KOPT-K1 (cell line): ENCODE results near the gene KCTD8.

Experiments used
- H3K27ac ChIP-seq: fragments of 200-600 bp; sonication (generic); 2 replicates; pipeline ENCODE4 v1.5.1; 2016; ENCODE audit warnings: antibody characterized with exemption, mild to moderate bottlenecking, low read depth, low read length; ENCODE audit not compliant: poor library complexity, severe bottlenecking
- H3K36me3 ChIP-seq: fragments of 200-600 bp; sonication (generic); 2 replicates; pipeline ENCODE4 v1.5.1; 2017; ENCODE audit warnings: antibody characterized with exemption, mild to moderate bottlenecking, low read length, moderate library complexity; ENCODE audit not compliant: insufficient read depth
- H3K9me3 ChIP-seq: fragments of 200-600 bp; sonication (generic); 2 replicates; pipeline ENCODE4 v1.5.1; 2017; ENCODE audit warnings: antibody characterized with exemption, low read length, mild to moderate bottlenecking; ENCODE audit not compliant: insufficient read depth, poor library complexity, severe bottlenecking

Gene KCTD8

DNA sequence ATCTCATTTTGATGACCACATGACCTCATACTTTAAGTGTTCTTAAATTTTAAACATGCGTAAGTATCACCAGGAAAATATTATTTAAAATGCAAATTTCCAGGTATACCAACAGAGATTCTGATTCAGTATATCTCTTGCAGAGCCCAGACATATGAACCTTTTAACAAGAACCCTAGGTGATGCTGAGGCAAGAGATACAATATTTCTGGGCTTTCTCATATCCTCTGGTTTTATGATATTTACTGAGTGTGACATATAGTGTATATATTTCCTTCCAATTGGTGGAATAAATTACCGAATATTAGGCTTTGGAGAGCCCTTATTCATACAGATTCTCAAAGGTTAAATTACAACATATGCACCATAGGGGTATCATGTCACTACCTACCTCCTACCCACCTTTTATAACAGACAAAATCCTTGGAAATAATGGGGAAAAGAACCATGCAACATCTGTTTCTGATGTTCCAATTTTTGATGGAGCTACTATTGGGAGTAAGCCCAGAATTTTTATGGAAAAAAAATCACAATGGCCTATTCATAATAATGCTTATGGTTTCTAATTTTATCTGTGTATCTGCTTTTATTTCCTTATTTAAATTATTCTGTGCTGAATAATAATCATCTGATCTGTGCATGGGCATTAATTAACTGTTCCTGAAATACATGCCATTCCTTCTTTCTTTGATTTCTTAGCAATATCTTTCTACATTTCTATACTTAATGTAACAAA is 27.1 kb downstream of the KCTD8 start:
- Histone ChIP-seq H3K36me3 (no peaks in the 10 kb centered on the region), H3K27ac (no peak overlapping the region), H3K9me3 (no peaks in the 10 kb centered on the region)

DNA sequence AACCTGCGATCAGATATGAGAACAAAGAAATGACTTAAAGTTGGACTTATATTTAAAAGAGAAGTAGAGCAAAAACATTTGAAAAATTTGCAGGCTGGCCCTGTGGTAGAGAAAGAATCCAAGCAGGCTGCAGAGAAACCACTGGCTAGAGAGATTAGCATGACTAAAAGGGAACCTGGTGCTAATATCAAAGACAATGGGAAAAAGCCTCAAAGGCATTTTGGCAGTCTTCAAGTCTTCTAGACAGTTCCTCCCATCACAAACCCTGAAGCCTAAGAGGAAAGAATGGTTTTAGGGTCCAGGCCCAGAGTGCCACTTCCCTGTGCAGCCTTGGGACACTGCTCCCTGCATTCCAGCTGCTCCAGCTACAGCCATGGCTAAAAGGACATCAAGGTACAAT is 33.4 kb downstream of the KCTD8 start:
- Histone ChIP-seq H3K27ac (no peak overlapping the region), H3K9me3 (no peaks in the 10 kb centered on the region)

DNA sequence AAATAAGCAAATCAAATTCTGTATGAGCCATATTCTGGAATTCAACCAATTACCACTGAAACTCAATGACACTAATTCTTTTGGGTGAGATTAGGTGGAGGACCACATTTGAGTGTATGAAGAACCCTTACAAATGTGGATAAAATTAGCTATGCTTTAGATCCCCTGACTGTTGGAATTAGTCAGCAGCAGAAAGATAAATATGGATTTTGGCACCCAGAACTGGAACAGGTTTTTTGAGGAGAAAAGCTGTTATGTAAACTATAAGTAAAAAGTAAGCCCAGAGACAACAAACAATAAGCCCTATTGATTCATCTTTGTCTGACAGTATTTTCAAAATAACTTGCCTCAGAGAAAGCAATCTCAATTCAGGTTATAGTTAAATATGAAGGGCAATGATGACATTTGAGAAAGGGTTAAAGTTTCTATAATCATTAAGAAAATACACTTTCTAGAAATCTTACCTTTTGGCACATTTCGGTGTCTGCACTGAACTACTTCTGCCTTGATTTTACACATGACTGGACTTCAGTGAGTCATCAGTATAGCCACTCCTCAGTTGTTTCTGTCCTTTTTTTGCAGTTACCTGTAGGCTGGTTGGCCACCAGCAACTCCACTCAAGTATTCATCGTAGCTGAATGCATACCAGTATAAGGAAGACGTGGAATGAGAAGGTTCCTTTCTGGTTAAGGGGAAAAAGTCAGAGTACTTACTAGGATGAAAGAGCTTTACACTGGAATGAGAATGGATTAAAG is 80.0 kb downstream of the KCTD8 start:
- Histone ChIP-seq H3K9me3 (no peaks in the 10 kb centered on the region), H3K27ac (no peak overlapping the region), H3K36me3 (no peaks in the 10 kb centered on the region)

More for the DNA sequence above, 33.4 kb downstream of the KCTD8 start:
- no peaks in the 10 kb centered on the region for H3K36me3 ChIP-seq

DNA sequence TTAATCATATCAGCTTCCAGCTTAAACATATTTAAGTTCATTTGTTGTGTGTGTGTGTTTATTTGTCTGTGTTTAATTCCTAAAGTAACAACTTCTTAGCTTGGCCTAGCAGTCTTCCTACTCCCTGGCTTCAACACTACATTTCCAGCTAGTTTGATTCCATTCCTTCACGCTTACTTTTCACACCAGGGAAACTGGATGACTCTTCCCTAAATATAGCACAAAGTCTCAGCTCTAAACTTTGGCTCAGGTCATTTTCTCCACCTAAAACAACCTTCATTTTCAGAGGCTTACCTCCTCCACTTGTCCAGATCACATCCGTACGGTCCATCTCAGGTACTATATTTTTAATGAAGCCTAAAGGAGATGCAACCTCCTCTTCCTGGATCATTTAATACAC is 94.4 kb downstream of the KCTD8 start:
- no peak overlapping the region for H3K27ac ChIP-seq
- H3K36me3 ChIP-seq, result no peaks in the 10 kb centered on the region
- no peaks in the 10 kb centered on the region for H3K9me3 ChIP-seq

DNA sequence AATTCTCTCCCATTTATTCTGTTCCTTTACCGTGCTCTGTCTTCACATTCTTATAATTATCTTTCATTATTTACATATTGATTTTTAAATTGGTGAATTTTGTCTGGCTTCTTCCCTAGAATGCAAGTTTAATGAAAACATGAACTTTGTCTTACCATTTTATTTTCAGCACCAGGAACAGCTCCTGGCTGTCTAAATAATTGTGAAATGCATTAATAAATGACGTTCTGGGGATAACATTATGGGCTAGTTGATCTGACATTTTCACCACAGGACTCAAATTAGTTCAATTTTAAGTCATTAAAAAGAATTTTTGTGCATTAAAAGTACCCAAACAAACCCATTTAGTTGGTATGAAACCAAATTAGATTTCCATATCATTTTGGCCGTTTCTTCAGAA is 97.5 kb downstream of the KCTD8 start:
- Histone ChIP-seq H3K36me3 (no peaks in the 10 kb centered on the region), H3K27ac (no peak overlapping the region), H3K9me3 (no peaks in the 10 kb centered on the region)

DNA sequence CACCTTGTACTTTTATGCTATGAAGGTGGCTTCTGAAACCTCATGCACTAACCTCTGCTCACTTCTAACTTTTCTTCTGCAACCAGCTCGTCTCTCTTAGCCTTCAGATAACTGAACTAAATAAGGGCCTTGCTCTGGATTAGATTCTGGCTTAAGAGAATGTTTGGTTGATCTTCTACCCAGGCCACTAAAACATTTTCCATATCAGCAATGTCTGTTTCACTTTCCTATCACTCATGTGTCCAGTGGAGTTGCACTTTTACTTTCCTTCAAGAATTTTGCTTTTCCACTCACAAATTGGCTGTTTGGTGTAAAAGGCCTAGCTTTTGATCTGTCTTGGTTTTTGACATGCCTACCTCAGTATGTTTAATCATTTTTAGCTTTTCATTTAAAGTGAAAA is 105.8 kb downstream of the KCTD8 start:
- no peaks in the 10 kb centered on the region for H3K36me3 ChIP-seq
- H3K27ac ChIP-seq, result no peak overlapping the region
- H3K9me3 ChIP-seq, result no peaks in the 10 kb centered on the region

DNA sequence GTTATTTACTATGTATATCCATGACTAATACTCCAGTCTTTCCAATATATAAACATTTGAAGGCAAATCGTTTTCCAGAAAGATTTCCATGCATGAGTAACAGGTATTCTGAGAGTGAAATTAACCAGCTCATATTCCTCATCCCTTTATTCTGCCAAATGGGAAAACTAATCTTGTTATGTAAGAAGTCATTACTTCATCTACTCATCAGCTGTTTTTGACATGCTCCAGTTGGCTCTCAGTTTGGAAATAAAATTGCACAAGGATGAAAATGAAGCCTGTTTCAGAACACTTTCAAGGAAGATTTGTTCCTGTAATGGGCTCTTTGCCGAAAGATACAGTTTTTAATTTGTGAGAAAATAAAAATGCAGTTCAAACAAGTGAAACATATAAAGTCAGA is 121.9 kb downstream of the KCTD8 start:
- no peak overlapping the region for H3K27ac ChIP-seq
- no peaks in the 10 kb centered on the region for H3K36me3 ChIP-seq
- no peaks in the 10 kb centered on the region for H3K9me3 ChIP-seq

DNA sequence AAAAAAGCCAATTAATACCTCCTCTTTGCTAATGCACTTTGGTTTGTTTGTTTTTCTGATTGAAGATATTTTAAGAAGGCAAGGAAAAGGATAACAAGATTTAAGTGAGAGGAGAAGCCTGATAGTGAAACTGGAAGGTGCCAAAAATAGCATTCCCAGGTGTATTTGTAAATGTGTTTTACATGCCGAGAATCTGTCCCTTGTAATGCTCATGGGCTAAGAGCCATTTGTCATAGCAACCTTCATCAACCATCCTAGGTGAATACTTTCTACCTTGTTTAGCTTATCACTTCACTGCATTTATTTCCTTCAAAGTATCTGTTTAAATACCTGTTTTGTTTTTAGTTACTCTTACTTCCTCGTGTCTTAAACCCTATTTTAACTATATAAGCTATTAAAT is 127.8 kb downstream of the KCTD8 start:
- H3K9me3 ChIP-seq, result no peaks in the 10 kb centered on the region
- no peak overlapping the region for H3K27ac ChIP-seq
- no peaks in the 10 kb centered on the region for H3K36me3 ChIP-seq

DNA sequence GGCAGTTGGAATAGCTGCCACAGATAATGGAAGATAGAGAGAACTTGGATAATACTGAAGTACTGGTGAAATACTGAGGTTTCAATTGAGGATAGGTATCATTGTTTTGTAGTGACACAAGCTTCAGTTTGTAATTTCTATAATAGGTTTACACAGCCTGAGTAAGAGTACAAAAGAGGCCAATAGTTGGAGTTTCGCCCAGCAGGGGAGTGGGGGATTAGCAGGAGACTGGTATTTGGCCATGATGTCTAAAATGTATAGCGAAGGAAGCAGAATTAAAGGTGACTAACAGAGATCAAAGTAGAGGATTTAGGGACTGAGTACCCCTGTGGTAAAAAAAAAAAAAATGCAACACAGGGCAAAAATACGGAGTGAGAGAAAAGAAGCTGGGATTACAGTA is 129.5 kb downstream of the KCTD8 start:
- Histone ChIP-seq H3K9me3 (no peaks in the 10 kb centered on the region), H3K27ac (no peak overlapping the region), H3K36me3 (no peaks in the 10 kb centered on the region)

DNA sequence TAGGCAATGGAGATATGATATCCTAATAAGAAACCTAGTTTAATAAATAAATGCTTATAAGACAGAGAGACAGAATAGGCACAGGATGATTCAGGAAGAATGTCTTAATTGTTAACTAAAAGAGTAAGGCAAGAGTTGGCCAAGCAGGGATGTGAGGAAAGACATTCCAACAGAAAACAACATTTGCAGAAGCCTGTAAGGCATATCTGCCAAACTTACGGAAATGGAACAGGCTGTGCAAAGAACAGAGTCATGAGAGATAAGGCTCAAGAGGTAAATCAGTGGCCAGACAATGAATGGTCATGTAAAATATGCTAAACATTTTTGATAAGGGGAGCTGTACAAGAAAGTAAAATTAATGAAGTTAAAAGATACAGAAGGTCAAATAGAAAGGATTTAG is 134.9 kb downstream of the KCTD8 start:
- Histone ChIP-seq H3K9me3 (no peaks in the 10 kb centered on the region), H3K36me3 (no peaks in the 10 kb centered on the region)

DNA sequence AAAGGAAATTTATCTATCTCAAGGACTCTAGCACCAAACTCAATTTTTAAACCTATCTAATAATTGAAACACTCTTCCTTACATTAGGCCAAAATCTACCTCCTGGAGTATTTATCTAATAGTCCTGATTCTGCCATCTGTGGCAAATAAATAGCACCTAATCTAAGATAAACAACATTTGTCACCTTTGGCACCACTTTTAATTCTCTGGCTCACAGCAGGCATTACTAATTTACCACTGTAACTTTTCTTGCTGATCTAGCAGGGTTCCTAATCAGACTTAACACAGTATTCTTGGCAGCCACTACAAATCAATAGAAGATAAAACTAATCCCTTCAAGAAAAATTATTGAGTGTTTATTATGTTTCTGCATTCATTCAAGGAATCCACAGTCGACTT is 161.1 kb downstream of the KCTD8 start:
- Histone ChIP-seq H3K27ac (no peak overlapping the region), H3K9me3 (no peaks in the 10 kb centered on the region), H3K36me3 (no peaks in the 10 kb centered on the region)

More for the DNA sequence above, 134.9 kb downstream of the KCTD8 start:
- H3K27ac ChIP-seq, result no peak overlapping the region

DNA sequence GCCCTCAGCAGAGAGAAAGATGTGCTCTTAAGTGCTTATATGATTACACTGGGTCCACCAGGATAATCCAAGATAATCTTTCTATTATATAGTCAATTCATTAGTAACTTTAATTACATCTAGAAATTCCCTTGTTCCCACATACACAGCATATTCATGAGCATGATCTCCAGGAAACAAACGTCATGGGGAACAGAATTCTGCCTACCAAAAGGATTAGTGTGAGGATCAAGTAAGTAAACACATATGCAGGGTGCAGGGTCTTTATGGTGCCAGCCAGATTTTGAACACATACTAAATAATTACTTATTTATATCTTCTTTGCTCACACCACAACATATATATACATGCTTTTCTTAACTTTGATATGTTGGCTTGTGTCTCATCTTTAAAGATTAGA is 169.1 kb downstream of the KCTD8 start:
- Histone ChIP-seq H3K9me3 (no peaks in the 10 kb centered on the region), H3K27ac (no peak overlapping the region), H3K36me3 (no peaks in the 10 kb centered on the region)

DNA sequence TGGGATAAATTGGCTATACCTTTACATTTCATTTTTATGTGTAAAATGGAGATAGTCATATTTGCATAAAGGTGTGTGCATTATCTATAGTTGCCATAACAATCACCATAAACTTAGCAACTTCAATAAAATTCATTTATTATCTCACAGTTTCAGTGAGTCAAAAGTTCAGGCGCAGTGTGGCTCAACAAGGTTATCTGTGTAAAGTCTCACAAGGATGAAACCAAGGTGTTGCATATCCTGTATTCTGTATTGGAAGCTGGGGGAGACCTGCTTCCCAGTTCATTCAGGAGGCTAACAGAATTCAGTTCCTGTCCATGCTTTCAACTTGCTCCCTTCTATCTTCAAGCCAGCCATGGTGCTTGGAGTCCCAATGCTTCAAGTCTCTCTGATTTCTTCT is 169.5 kb downstream of the KCTD8 start:
- Histone ChIP-seq H3K9me3 (no peaks in the 10 kb centered on the region), H3K36me3 (no peaks in the 10 kb centered on the region), H3K27ac (no peak overlapping the region)

DNA sequence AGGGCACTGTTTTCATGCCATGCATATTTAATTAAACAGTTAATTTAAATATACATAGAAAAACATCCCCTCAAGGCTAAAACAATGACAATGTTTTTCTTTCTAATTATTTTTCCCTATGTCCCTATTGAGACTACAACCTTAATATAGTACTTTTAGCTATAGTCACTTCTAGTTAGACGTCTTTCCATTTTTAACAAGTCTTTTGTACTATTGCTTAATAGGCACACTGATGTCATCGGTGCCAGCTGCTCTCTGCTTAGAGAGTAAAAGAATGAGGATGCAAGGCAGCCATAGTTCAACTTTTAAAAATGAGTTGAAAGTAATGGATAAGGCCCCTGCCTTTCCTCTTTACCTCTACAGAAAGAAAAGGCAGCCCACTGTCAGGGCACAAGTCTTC is 191.1 kb downstream of the KCTD8 start:
- Histone ChIP-seq H3K9me3 (no peaks in the 10 kb centered on the region), H3K27ac (no peak overlapping the region), H3K36me3 (no peaks in the 10 kb centered on the region)

DNA sequence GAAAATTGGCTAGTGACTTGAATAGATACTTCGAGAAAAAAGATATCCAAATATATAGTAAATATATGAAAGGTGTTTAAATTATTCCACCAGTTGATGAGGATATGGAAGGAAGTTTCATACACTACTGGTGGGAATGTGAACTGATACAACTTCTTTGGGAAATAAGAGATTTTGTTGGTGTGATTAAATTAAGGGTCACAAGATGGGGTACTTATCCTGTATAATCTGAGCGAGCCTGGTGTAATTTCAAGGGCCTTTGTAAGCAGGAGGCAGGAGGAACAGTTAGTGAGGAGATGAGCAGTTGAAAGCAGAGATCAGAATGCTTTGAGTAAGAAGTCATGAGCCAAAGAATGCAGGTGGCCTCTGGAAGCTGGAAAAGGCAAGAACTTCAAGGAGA is 192.2 kb downstream of the KCTD8 start:
- H3K9me3 ChIP-seq, result no peaks in the 10 kb centered on the region
- H3K36me3 ChIP-seq, result no peaks in the 10 kb centered on the region
- H3K27ac ChIP-seq, result no peak overlapping the region

DNA sequence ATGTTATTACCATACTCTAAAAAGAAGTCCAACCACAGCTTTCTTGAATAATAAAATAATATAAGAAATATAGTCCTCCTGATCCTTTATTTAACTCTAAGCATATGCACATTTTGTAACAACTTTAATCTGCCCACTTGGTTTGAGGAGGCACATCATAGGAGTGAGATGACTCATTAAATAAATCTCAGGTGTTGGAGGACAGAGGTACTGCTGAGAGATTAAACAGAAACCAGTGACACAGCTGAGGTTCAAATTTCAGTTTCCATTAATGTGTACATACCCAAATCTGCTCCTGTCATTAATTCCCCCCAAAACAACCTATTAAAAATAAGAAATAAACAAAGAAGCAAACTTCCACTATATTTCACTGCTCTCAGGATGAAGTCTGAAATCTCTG is 211.0 kb downstream of the KCTD8 start:
- no peaks in the 10 kb centered on the region for H3K36me3 ChIP-seq
- no peak overlapping the region for H3K27ac ChIP-seq
- no peaks in the 10 kb centered on the region for H3K9me3 ChIP-seq
